IMR-90 (cell line): Measurements from ENCODE around the gene EPB41L4A. TPM values are rescaled to one million over a fixed set of nuclear protein-coding genes. Genes with fewer than 3 reads are reported as not detected.

Source experiments
- ATAC-seq: fragments of 200-7000 bp; cut with Tn5 transposase; 2 replicates; pipeline ENCODE4 v1.9.1; 2020; ENCODE audit warnings: low read depth, mild to moderate bottlenecking, moderate library complexity
- BruUV-seq: library from RNA; stranded (reverse); fragments of 400-500 nt; replicated peaks from 2 replicates; lab custom pipeline; 2021; lab: Mats Ljungman, UMichigan
- CTCF ChIA-PET: fragments of 300-600 bp; formaldehyde crosslinking; extraction: SDS; loops from one replicate; lab custom pipeline; 2021; ENCODE audit warnings: antibody characterized with exemption; lab: Yijun Ruan, JAX
- POLR2A ChIA-PET: fragments of 300-600 bp; sonication (Branson Sonifier 250); formaldehyde crosslinking; loops from one replicate; lab custom pipeline; 2022; ENCODE audit warnings: antibody characterized with exemption; ENCODE audit not compliant: unreplicated experiment; lab: Charles Lee
- DNase-seq: peaks from one replicate; pipeline ENCODE4 v3.0.0; 2013
- H2AFZ ChIP-seq: replicated peaks from 2 replicates; pipeline ENCODE3; 2013; ENCODE audit warnings: low read length, mild to moderate bottlenecking; ENCODE audit not compliant: poor library complexity
- H2AK5ac ChIP-seq: 2 replicates; pipeline ENCODE4 v1.6.1; 2013; ENCODE audit warnings: low read depth, low read length, inconsistent platforms
- H2AK9ac ChIP-seq: replicated peaks from 2 replicates; pipeline ENCODE3; 2013; ENCODE audit warnings: mild to moderate bottlenecking, low read depth, low read length, moderate library complexity; ENCODE audit not compliant: poor library complexity
- H2BK120ac ChIP-seq: 2 replicates; pipeline ENCODE4 v1.6.1; 2013; ENCODE audit warnings: low read depth, low read length, inconsistent platforms
- H2BK15ac ChIP-seq: 3 replicates; pipeline ENCODE4 v1.6.1; 2013; ENCODE audit warnings: low read depth, low read length, inconsistent platforms
- H2BK20ac ChIP-seq: 2 replicates; pipeline ENCODE4 v1.6.1; 2013; ENCODE audit warnings: low read depth, mild to moderate bottlenecking, inconsistent platforms, low read length, moderate library complexity
- H2BK5ac ChIP-seq: 2 replicates; pipeline ENCODE4 v1.6.1; 2013; ENCODE audit warnings: mild to moderate bottlenecking, low read depth, low read length, inconsistent platforms; ENCODE audit not compliant: poor library complexity, severe bottlenecking
- H3K14ac ChIP-seq: replicated peaks from 2 replicates; pipeline ENCODE4 v1.6.1; 2013; ENCODE audit warnings: low read depth, low read length, inconsistent platforms
- H3K18ac ChIP-seq: 2 replicates; pipeline ENCODE4 v1.6.1; 2013; ENCODE audit warnings: low read depth, low read length, control low read depth
- H3K23ac ChIP-seq: 2 replicates; pipeline ENCODE4 v1.6.1; 2013; ENCODE audit warnings: low read depth, low read length, inconsistent platforms
- H3K27ac ChIP-seq: 2 replicates; pipeline ENCODE4 v1.5.1; 2013; ENCODE audit warnings: mild to moderate bottlenecking, control low read depth, low read length; ENCODE audit not compliant: insufficient read depth
- H3K27me3 ChIP-seq: 2 replicates; pipeline ENCODE4 v1.6.1; 2013; ENCODE audit warnings: low read length; ENCODE audit not compliant: control insufficient read depth, insufficient read depth
- H3K36me3 ChIP-seq: 2 replicates; pipeline ENCODE4 v1.6.1; 2013; ENCODE audit warnings: low read length, mixed read lengths; ENCODE audit not compliant: control insufficient read depth, insufficient read depth
- H3K4ac ChIP-seq: 2 replicates; pipeline ENCODE4 v1.6.1; 2013; ENCODE audit warnings: low read depth, low read length, inconsistent platforms
- H3K4me1 ChIP-seq: 2 replicates; pipeline ENCODE4 v1.6.1; 2013; ENCODE audit warnings: low read length, mixed read lengths; ENCODE audit not compliant: control insufficient read depth, insufficient read depth
- H3K4me2 ChIP-seq: 2 replicates; pipeline ENCODE4 v1.6.1; 2013; ENCODE audit warnings: low read depth, mild to moderate bottlenecking, control low read depth, low read length, moderate library complexity
- H3K4me3 ChIP-seq: 2 replicates; pipeline ENCODE4 v1.5.1; 2013; ENCODE audit warnings: low read depth, mild to moderate bottlenecking, control low read depth, low read length, moderate library complexity; ENCODE audit not compliant: insufficient read depth
- H3K56ac ChIP-seq: 2 replicates; pipeline ENCODE4 v1.6.1; 2013; ENCODE audit warnings: low read length, inconsistent platforms; ENCODE audit not compliant: insufficient read depth; ENCODE audit errors: extremely low read depth
- H3K79me1 ChIP-seq, 2 experiments: 2 replicates each; pipeline ENCODE4 v1.6.1; 2013; ENCODE audit warnings: low read length in 2 of 2, inconsistent platforms in 1 of 2, low read depth in 1 of 2
- H3K9ac ChIP-seq: 2 replicates; pipeline ENCODE4 v1.6.1; 2013; ENCODE audit warnings: low read depth, low read length, control low read depth
- H3K9me1 ChIP-seq: 2 replicates; pipeline ENCODE4 v1.6.1; 2013; ENCODE audit warnings: low read length, inconsistent platforms; ENCODE audit not compliant: insufficient read depth
- H3K9me3 ChIP-seq: 2 replicates; pipeline ENCODE4 v1.6.1; 2013; ENCODE audit warnings: low read length; ENCODE audit not compliant: control insufficient read depth, insufficient read depth
- H4K20me1 ChIP-seq: 2 replicates; pipeline ENCODE4 v1.6.1; 2013; ENCODE audit warnings: low read length, inconsistent platforms; ENCODE audit not compliant: insufficient read depth
- H4K5ac ChIP-seq: 2 replicates; pipeline ENCODE4 v1.6.1; 2013; ENCODE audit warnings: mild to moderate bottlenecking, low read depth, low read length, control low read depth
- H4K8ac ChIP-seq, 2 experiments: 2 replicates each; pipeline ENCODE4 v1.6.1; 2013; ENCODE audit warnings: low read depth in 2 of 2, low read length in 2 of 2, control low read depth in 1 of 2, inconsistent platforms in 1 of 2
- H4K91ac ChIP-seq: 2 replicates; pipeline ENCODE4 v1.6.1; 2013; ENCODE audit warnings: low read depth, low read length, inconsistent platforms; ENCODE audit not compliant: insufficient read depth
- BHLHE40 ChIP-seq: fragments of 150-350 bp; IDR thresholded peaks from 2 replicates; pipeline ENCODE4 v1.6.1; 2016; ENCODE audit warnings: mild to moderate bottlenecking, low read depth, low read length
- CEBPB ChIP-seq: IDR thresholded peaks from 2 replicates; pipeline ENCODE4 v1.6.1; 2012; ENCODE audit warnings: low read depth, low read length, improper control_type of control experiment
- CHD1 ChIP-seq: IDR thresholded peaks from 2 replicates; pipeline ENCODE4 v1.6.1; 2012; ENCODE audit warnings: low read depth, low read length, improper control_type of control experiment
- CTCF ChIP-seq: conservative IDR thresholded peaks from 2 replicates; pipeline ENCODE4 v1.5.1; 2012; ENCODE audit warnings: mild to moderate bottlenecking, low read depth, low read length, improper control_type of control experiment
- ELK1 ChIP-seq: fragments of 150-350 bp; IDR thresholded peaks from 2 replicates; pipeline ENCODE4 v1.6.1; 2016; ENCODE audit warnings: low read depth, mild to moderate bottlenecking, low read length, moderate library complexity, borderline replicate concordance
- FOS ChIP-seq: fragments of 150-350 bp; IDR thresholded peaks from 2 replicates; pipeline ENCODE4 v1.6.1; 2016; ENCODE audit warnings: low read depth, low read length
- MAFK ChIP-seq: IDR thresholded peaks from 2 replicates; pipeline ENCODE4 v1.6.1; 2012; ENCODE audit warnings: low read depth, low read length, improper control_type of control experiment
- MAZ ChIP-seq: IDR thresholded peaks from 2 replicates; pipeline ENCODE4 v1.6.1; 2012; ENCODE audit warnings: low read depth, mild to moderate bottlenecking, low read length, improper control_type of control experiment, moderate library complexity, borderline replicate concordance
- MXI1 ChIP-seq: IDR thresholded peaks from 2 replicates; pipeline ENCODE4 v1.6.1; 2012; ENCODE audit warnings: low read depth, mild to moderate bottlenecking, low read length, moderate library complexity, borderline replicate concordance
- NFE2L2 ChIP-seq: fragments of 150-350 bp; IDR thresholded peaks from 2 replicates; pipeline ENCODE4 v1.6.1; 2016; ENCODE audit warnings: low read depth, mild to moderate bottlenecking, low read length
- POLR2A ChIP-seq: IDR thresholded peaks from 2 replicates; pipeline ENCODE4 v1.6.1; 2012; ENCODE audit warnings: mild to moderate bottlenecking, low read depth, low read length
- RAD21 ChIP-seq: IDR thresholded peaks from 2 replicates; pipeline ENCODE4 v1.6.1; 2012; ENCODE audit warnings: low read length, improper control_type of control experiment
- RCOR1 ChIP-seq: IDR thresholded peaks from 2 replicates; pipeline ENCODE4 v1.6.1; 2012; ENCODE audit warnings: mild to moderate bottlenecking, low read length, improper control_type of control experiment; ENCODE audit not compliant: insufficient replicate concordance
- RFX5 ChIP-seq: IDR thresholded peaks from 2 replicates; pipeline ENCODE4 v1.8.0; 2012; ENCODE audit warnings: low read depth, mild to moderate bottlenecking, low read length, moderate library complexity
- SMC3 ChIP-seq: fragments of 150-350 bp; IDR thresholded peaks from 2 replicates; pipeline ENCODE4 v1.6.1; 2016; ENCODE audit warnings: low read depth, mild to moderate bottlenecking, antibody characterized with exemption, low read length, moderate library complexity
- USF2 ChIP-seq: fragments of 150-350 bp; IDR thresholded peaks from 2 replicates; pipeline ENCODE4 v1.6.1; 2017; ENCODE audit warnings: mild to moderate bottlenecking, antibody characterized with exemption, low read length, low read depth
- WGBS, 2 experiments: methylation state at CpG; one replicate each; pipeline versions ENCODE4 v1.1.5 to v1.1.7; 2013; ENCODE audit warnings: missing lambda C conversion rate in 2 of 2; ENCODE audit not compliant: insufficient read length in 1 of 2; ENCODE audit errors: extremely low coverage in 2 of 2; 5-methylcytosine and 5-hydroxymethylcytosine counted together
- dilution Hi-C: fragments of 300-500 bp; cut with HindIII; formaldehyde crosslinking; loops from one replicate; pipeline ENCODE4 v1.14.3; 2018; ENCODE audit warnings: low sequenced_read_pairs; ENCODE audit not compliant: unreplicated experiment
- in situ Hi-C: fragments of 300-500 bp; cut with MboI; formaldehyde crosslinking; loops from 3 replicates; pipeline ENCODE4 v1.14.3; 2019; ENCODE audit warnings: low sequenced_read_pairs, inconsistent platforms, mixed read lengths
- intact Hi-C: fragments of 100-400 bp; cut with micrococcal nuclease; formaldehyde crosslinking; loops from 2 replicates; pipeline ENCODE4 v1.10.0; 2022
- polyA plus RNA-seq, 3 experiments: library from polyadenylated mRNA; depleted of rRNA; stranded (reverse); fragments of >200 nt; gene quantifications; 2 replicates each; pipeline ENCODE4 v1.2.3, GENCODE V29; 2012; ENCODE audit warnings: low replicate concordance in 1 of 3
- total RNA-seq: library from RNA; depleted of rRNA; stranded (reverse); fragments of >200 nt; gene quantifications from 2 replicates; pipeline ENCODE4 v1.2.3, GENCODE V29; 2012

EPB41L4A gene
- total and polyA plus RNA-seq, 2 of the 4 experiments (the other 2 are of a cell fraction) = under 0.01 to 0.02 TPM

GRCh38 chr5:112350626-112351025 is 68.5 kb downstream of the EPB41L4A start:
- Histone ChIP-seq H2AFZ (no peak overlapping the region), H2BK15ac (no peak overlapping the region), H3K56ac (no peak overlapping the region), H2AK5ac (no peak overlapping the region), H3K23ac (no peak overlapping the region), H4K5ac (no peak overlapping the region), H4K8ac (no peak overlapping the region), H4K20me1 (no peaks in the 10 kb centered on the region), H3K27me3 (no peaks in the 10 kb centered on the region), H3K4me2 (no peak overlapping the region), H2BK5ac (no peak overlapping the region), H3K27ac (no peak overlapping the region), H2AK9ac (no peak overlapping the region), H3K4ac (no peak overlapping the region), H2BK120ac (no peak overlapping the region), H3K9me1 (no peaks in the 10 kb centered on the region), H3K9me3 (no peaks in the 10 kb centered on the region), H3K9ac (no peak overlapping the region), H3K18ac (no peak overlapping the region), H3K4me1 (no peaks in the 10 kb centered on the region), H3K4me3 (no peak overlapping the region), H3K14ac (no peak overlapping the region), H3K79me1 (no peaks in the 10 kb centered on the region), H4K91ac (no peak overlapping the region), H2BK20ac (no peak overlapping the region), H3K36me3 (no peaks in the 10 kb centered on the region)
- TF ChIP-seq NFE2L2 = no peak
- TF ChIP-seq SMC3 = no peak
- no peak for TF ChIP-seq RFX5
- TF ChIP-seq CHD1 = no peak
- no peak for TF ChIP-seq CTCF
- TF ChIP-seq POLR2A = no peak
- TF ChIP-seq RAD21 = no peak
- TF ChIP-seq FOS = no peak
- TF ChIP-seq MXI1 = no peak
- TF ChIP-seq ELK1 = no peak
- no peak for TF ChIP-seq MAFK
- TF ChIP-seq CEBPB = no peak
- no peak for TF ChIP-seq BHLHE40
- TF ChIP-seq MAZ = no peak
- TF ChIP-seq RCOR1 = no peak
- TF ChIP-seq USF2 = no peak
- no CpG with 5 or more reads among the region's 2 CpGs for WGBS, 2 experiments
- DNase-seq (no peak), ATAC-seq (no peak)
- dilution Hi-C loops (no loop called here), intact Hi-C loops (no loop called here), in situ Hi-C loops (no loop called here)
- no TSS peak for BruUV-seq
- ChIA-PET CTCF (no interaction called here), POLR2A (no interaction called here)
